ENCODE data around the gene TNNC1. TPM values are rescaled to one million over a fixed set of nuclear protein-coding genes. Genes with fewer than 3 reads are reported as not detected.

The TNNC1 gene
- total RNA-seq, 1 donor from 2014 or later: 3,876 TPM

- no peak for DNase-seq (ENCODE audit: low read depth)
These were observed 31.0 kb upstream of the TNNC1 start for GRCh38 chr3:52484680-52485461.

GRCh38 chr3:52483577-52484381, 29.9 kb upstream of the TNNC1 start:
- DNase-seq (ENCODE audit: low read depth): no peak

GRCh38 chr3:52483081-52483480, 29.2 kb upstream of the TNNC1 start:
- no peak for DNase-seq (ENCODE audit: low read depth)

GRCh38 chr3:52481819-52482521, 28.1 kb upstream of the TNNC1 start:
- no peak for DNase-seq (ENCODE audit: low read depth)

GRCh38 chr3:52480768-52481715, 27.2 kb upstream of the TNNC1 start:
- no peak for DNase-seq (ENCODE audit: low read depth)

GRCh38 chr3:52479877-52480575, 26.2 kb upstream of the TNNC1 start:
- no peak for DNase-seq (ENCODE audit: low read depth)

- no peak for DNase-seq (ENCODE audit: low read depth)
These were observed 25.4 kb upstream of the TNNC1 start for GRCh38 chr3:52479037-52479876.

GRCh38 chr3:52477796-52478095, 23.9 kb upstream of the TNNC1 start:
- DNase-seq (ENCODE audit: low read depth): no peak

GRCh38 chr3:52477076-52477795, 23.4 kb upstream of the TNNC1 start:
- DNase-seq (ENCODE audit: low read depth): no peak

GRCh38 chr3:52473026-52473425, 19.2 kb upstream of the TNNC1 start:
- peak; percentile 76 for DNase-seq (ENCODE audit: low read depth)

- DNase-seq (ENCODE audit: low read depth): no peak
These were observed 18.6 kb upstream of the TNNC1 start for GRCh38 chr3:52472239-52473000.

GRCh38 chr3:52471371-52472238, 17.8 kb upstream of the TNNC1 start:
- peak; percentile 84 for DNase-seq (ENCODE audit: low read depth)

GRCh38 chr3:52470920-52471319, 17.1 kb upstream of the TNNC1 start:
- no peak for DNase-seq (ENCODE audit: low read depth)

GRCh38 chr3:52469001-52469400, 15.2 kb upstream of the TNNC1 start:
- DNase-seq (ENCODE audit: low read depth): no peak

GRCh38 chr3:52468336-52468735, 14.5 kb upstream of the TNNC1 start:
- peak; percentile 55 for DNase-seq (ENCODE audit: low read depth)

GRCh38 chr3:52463416-52463815, 9.6 kb upstream of the TNNC1 start:
- DNase-seq (ENCODE audit: low read depth): no peak

GRCh38 chr3:52461874-52462273, 8.0 kb upstream of the TNNC1 start:
- no peak for DNase-seq (ENCODE audit: low read depth)

All from myocyte (in vitro differentiated cells).